ENCODE data around the gene SRD5A3.
"Not testable (repeated sequence)": the region's sequence is repeated elsewhere in the genome, so short reads cannot be mapped to it uniquely, and the experiment has no call there.

SRD5A3 gene

DNA sequence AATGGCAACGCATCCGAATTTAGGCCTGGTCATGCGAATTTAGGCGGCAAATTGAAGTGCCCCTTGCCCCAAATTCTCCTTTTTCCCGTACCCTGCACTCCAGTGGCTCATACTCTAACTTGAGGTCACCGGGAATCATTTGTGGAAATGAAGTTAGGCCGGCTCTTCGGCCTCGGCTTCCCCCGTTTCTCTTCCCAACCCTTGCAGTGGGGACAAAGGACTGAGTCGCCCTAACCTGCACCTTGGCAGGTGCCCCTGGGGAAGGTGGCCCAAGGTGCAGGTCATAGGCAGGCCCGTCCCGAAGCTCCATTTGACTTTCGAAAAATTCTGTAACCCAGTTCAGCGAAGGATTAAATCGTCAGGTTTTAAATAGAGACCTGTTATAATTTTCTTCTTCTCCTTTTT lies 811 bp downstream of the SRD5A3 start:
- no peak for DNase-seq

DNA sequence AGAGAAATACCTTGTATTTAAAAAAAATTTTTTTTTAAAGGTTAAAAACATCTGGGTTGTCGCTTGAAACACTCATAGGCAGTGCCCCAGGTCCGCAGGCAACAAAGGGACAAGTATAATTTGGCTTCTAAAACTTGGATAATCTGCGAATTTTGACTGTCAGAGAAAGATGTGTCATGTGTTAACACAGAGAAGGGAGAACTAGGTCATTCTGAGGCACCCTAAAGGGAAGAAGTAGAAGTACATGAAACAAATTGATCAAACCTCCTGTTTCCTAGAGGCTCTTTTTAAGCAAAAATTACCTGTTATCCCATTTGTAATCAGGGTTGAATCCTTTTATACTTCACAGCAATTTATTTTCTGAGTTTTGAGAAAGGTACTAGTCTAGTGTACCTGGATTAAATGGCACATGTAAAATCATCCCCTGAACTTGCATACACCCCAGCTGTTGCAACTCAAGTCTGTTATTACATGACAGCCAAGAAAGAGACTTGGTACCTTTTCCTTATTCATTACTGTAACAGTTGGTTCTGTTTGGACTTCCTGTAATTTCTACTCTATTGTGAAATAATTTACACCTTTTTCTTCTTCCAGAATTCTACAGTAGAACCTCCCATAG lies 1.7 kb downstream of the SRD5A3 start:
- no peak for DNase-seq

DNA sequence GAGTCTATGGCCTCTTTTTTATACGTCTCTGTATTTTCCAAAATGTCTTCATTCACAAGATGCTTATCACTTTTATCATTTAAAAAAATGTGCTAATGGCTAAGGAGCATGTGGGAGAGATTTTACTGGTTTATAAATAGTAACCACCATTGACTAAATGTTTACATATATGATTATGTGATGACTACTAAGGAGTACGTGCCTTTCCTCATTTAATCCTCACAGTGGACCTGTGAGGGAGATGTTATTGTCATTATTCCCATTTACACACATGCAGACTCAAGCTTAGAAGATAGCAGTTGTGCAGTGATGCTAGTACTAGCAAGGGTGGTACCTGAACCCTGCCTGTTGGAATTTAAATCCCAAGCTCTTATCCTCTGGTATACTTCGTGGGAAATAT lies 2.4 kb downstream of the SRD5A3 start:
- no peak for DNase-seq

DNA sequence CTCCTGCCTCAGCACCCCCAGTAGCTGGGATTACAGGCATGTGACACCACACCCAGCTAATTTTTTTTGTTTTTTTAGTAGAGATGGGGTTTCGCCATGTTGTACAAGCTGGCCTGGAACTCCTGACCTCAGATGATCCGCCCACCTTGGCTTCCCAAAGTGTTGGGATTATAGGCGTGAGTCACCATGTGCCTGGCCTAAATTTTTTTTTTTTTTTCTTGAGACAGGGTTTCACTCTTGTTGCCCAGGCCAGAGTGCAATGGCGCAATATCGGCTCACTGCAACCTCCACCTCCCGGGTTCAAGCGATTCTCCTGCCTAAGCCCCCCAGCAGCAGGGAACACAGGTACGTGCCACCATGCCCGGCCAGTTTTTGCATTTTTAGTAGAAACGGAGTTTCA lies 4.8 kb downstream of the SRD5A3 start:
- not testable (repeated sequence) for DNase-seq

GRCh38 chr4:55351824-55352223 lies 5.8 kb downstream of the SRD5A3 start:
- DNase-seq = no peak

GRCh38 chr4:55352726-55353125 lies 6.7 kb downstream of the SRD5A3 start:
- no peak for DNase-seq

- not testable (repeated sequence) for DNase-seq
Measured at GRCh38 chr4:55353228-55353747, 7.2 kb downstream of the SRD5A3 start.

DNA sequence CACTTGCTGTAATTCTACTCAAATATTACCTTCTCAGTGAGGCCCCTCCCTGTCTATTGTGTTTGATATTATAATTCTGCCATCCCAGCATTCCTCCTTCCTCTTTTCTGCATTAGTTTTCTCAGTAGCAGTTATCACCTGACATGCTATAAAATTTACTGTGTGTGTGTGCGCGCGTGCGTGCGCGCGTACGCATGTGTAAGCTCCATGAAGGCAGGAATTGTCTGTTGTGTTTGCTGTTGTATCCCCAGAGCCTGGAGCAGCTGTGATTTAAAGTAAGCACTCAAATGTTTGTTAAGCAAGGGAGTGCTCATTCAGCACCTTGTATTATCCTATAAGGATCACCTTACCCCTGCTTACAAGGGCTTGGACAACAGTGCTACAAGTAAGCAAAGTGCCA lies 8.6 kb downstream of the SRD5A3 start:
- DNase-seq = no peak

- no peak for DNase-seq
Measured at GRCh38 chr4:55355555-55355954, 9.5 kb downstream of the SRD5A3 start.

GRCh38 chr4:55356991-55357461 lies 11.0 kb downstream of the SRD5A3 start:
- no peak for DNase-seq

- no peak for DNase-seq
Measured at GRCh38 chr4:55358246-55358645, 12.2 kb downstream of the SRD5A3 start.

DNA sequence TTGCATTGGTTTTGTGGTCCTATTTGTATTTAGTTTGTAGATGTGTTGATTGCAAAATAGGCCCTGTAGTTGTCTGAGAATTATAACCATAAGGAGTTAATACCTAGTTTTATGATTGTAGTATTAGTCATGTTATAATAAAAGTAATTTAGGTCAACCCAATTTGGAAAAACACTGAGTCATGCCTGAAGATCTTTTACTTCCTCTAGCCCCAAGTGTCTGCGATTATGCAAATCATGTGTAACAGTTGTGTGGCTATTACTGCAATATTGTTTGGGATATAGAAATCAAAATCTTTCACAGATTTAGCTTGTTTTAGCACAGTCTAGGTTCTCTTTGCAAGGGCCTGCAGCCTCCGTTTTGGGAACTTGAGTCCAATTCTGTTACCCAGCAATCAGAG lies 12.6 kb downstream of the SRD5A3 start:
- no peak for DNase-seq

- no peak for DNase-seq
Measured at GRCh38 chr4:55359397-55359916, 13.4 kb downstream of the SRD5A3 start.

DNA sequence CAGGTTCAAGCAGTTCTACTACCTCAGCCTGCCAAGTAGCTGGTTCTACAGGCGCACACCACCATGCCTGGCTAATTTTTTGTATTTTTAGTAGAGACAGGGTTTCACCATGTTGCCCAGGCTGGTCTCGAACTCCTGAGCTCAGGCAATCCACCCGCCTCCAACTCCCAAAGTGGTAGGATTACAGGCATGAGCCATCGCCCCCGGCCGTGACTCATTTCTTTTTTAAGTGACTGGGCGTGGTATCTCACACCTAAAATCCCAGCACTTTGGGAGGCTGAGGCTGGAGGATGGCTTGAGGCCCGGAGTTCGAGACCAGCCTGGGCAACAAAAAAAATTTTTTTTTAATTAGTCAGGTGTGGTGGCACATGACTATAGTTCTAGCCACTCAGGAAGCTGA lies 16.9 kb downstream of the SRD5A3 start:
- DNase-seq = not testable (repeated sequence)

DNA sequence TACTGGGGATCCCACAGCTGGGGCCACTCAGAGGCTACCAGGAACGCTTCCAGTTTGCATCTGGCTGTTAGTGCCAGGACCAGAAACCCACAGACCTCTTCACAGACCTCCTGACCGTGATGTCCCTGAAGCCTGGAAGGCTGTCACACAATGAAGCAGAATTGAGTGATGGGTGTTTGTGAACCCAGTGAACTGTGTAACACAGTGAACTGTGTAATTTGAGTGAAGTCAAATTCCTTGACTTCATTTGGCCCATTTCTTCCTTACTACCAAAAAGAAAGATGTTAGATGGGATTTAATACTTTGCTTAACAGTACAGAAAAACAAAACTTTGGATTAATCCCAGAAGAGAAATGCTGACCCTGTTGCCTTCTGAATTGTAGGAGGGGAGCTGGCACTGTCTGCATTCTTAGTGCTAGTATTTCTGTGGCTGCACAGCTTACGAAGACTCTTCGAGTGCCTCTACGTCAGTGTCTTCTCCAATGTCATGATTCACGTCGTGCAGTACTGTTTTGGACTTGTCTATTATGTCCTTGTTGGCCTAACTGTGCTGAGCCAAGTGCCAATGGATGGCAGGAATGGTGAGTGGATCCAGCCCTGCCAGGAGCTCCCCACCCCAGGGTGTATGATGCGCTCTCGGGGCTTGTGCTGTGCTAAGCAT lies 17.8 kb downstream of the SRD5A3 start:
- DNase-seq = no peak

DNA sequence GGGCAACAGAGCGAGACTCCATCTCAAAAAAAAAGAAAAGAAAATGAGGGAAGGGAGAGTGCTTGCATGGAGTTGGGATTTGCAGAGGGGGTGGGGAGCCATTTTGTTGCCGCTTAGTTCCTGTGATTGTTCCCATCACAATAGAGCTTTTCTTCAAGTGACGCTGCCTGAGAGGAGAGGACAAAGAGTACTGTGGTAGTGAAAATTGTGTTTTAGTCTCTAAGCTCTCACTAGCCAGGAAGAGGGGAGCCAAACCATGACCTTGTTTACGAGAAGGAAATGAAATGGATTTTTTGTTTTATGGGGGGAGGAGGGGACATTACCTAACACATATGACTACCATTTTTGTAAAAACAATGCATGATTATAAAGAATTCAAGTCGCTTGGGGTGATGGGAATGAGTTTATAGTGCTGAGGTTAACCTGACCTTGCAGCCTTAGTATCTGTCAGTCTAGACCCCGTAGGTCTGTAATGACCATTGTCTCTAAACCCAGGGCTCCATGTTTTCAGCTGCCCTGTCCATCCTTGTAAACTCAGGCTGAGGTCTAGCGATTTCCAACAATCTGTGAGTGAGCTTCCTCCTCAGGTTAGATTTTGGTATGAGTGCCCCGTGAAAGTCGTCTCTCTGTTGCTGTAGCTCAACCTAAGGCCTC lies 18.8 kb downstream of the SRD5A3 start:
- DNase-seq = no peak

DNA sequence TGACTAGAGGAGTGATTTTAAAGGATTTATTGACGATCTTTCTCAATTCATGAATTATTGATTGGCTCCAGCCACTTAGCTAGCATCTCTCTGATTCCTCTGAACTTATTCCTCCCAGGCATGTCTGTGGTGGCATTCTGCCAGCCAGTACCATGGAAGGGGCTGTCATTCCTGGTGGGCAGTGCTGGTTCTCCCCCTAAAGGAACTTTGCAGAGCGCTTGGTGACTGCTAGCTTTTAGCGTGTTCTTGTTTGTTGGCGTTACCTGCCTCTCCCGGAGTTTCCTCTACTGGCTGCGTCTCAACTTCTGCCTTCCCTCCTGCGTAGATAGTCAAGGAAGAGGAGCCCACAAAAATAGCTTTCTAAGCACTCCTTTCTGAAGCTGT lies 19.3 kb downstream of the SRD5A3 start:
- DNase-seq = no peak

- DNase-seq = no peak
Measured at GRCh38 chr4:55366621-55367020, 20.6 kb downstream of the SRD5A3 start.

- no peak for DNase-seq
Measured at GRCh38 chr4:55367084-55367722, 21.2 kb downstream of the SRD5A3 start.

GRCh38 chr4:55369968-55370367 lies 23.9 kb downstream of the SRD5A3 start:
- no peak for DNase-seq

DNA sequence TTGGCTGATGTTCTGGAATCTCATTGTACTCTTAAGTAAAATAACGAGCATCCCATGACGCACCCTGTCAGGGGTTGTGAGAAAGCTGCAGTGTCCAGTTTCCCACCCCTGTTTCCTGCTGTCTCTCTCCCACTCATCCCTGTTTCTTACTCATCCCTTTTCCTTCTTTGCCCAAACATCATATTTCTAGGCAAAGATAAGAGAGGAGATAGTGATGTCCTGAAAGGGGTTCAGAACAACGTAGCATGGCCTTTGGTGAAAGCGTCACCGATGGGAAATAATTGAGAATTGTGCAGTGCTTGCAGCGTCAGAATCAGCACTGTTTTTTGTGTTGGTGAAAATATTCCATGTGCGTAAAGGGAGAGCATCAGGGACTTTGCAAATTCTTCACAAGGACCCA lies 26.2 kb downstream of the SRD5A3 start:
- DNase-seq = no peak

DNA sequence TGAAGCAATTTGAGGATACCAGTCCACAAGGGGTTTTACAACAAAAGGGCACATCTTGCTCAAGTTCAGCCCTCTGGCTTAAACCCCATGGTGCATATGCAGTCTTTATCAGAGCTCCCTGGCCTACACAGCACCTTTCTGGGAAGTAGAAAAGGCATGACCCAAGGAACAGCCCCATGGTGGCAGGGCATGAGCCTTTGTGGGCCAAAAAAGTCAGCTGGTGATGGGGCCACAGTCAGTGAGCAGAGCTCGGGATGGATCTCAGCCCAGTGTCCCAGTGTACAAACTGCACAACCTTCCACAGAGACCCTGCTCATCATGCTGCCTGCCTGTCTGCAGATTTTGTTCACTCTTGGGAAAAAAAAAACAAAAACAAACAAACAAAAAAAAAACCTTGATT lies 27.4 kb downstream of the SRD5A3 start:
- no peak for DNase-seq

GRCh38 chr4:55376698-55377097 lies 30.7 kb downstream of the SRD5A3 start:
- no peak for DNase-seq

All from activated gamma-delta T cell (primary cell).